Stomach smooth muscle (tissue), 2 donors: ENCODE measurements around the gene EDIL3.

ENCODE experiments used
- H3K27ac ChIP-seq: one replicate; pipeline ENCODE4 v1.7.0; 2013; ENCODE audit warnings: mild to moderate bottlenecking, low read length, inconsistent platforms
- H3K27me3 ChIP-seq, 2 donors: one replicate each; pipeline ENCODE4 v1.7.0; 2013; ENCODE audit warnings: low read length in 2 of 2; ENCODE audit not compliant: insufficient read depth in 2 of 2, control insufficient read depth in 1 of 2
- H3K36me3 ChIP-seq, 2 donors: one replicate each; pipeline ENCODE4 v1.7.0; 2013; ENCODE audit warnings: low read length in 2 of 2; ENCODE audit not compliant: control insufficient read depth in 2 of 2, insufficient read depth in 2 of 2
- H3K4me1 ChIP-seq: one replicate; pipeline ENCODE4 v1.7.0; 2013; ENCODE audit warnings: low read length; ENCODE audit not compliant: control insufficient read depth, insufficient read depth
- H3K4me3 ChIP-seq, 2 donors: one replicate each; pipeline ENCODE4 v1.7.0; 2013; ENCODE audit warnings: low read length in 2 of 2
- H3K9ac ChIP-seq, 2 donors: one replicate each; pipeline ENCODE4 v1.7.0; 2013; ENCODE audit warnings: low read length in 2 of 2, mild to moderate bottlenecking in 1 of 2
- H3K9me3 ChIP-seq, 2 donors: one replicate each; pipeline ENCODE4 v1.7.0; 2013; ENCODE audit warnings: low read length in 2 of 2; ENCODE audit not compliant: control insufficient read depth in 2 of 2
- donor health status: healthy.
- donor health status: Pancreatic carcinoma.

Gene EDIL3

GRCh38 chr5:84376346-84376745, 8.3 kb downstream of the EDIL3 start:
- Histone ChIP-seq H3K4me1 (no peaks in the 10 kb centered on the region), H3K4me3 (no peak overlapping the region)

GRCh38 chr5:84374568-84374967, 10.1 kb downstream of the EDIL3 start:
- Histone ChIP-seq H3K4me1 (no peaks in the 10 kb centered on the region), H3K9me3 (no peaks in the 10 kb centered on the region), H3K4me3 (no peak overlapping the region), H3K27ac (no peak overlapping the region), H3K36me3 (no peaks in the 10 kb centered on the region), H3K9ac (no peak overlapping the region), H3K27me3 (no peaks in the 10 kb centered on the region)

More at GRCh38 chr5:84376346-84376745, 8.3 kb downstream of the EDIL3 start:
- no peak overlapping the region for H3K27ac ChIP-seq
- no peaks in the 10 kb centered on the region for H3K36me3 ChIP-seq
- no peak overlapping the region for H3K9ac ChIP-seq
- peaks cover 0 to 3% of the 10 kb centered on the region in 2 donors for H3K27me3 ChIP-seq
- no peaks in the 10 kb centered on the region for H3K9me3 ChIP-seq

DNA sequence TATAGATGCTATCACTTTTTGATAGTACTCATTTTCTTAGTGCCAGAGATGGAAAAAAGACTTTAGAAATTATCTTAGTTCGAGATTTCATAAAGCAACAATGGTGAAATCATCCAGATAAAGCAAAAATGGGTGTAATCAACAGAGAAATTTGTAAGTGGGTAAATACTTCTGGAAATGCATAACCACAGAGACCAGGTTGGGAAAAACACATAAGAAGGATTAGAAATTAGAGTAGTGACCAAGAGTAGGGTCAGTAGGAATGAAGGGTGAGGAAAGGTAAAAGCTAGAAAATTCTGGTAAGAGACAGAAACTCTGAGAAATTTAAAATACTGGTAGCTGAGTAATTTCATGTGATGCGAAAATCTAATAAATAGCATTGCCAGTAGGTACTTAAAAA, 11.2 kb downstream of the EDIL3 start:
- H3K4me3 ChIP-seq = no peak overlapping the region
- no peak overlapping the region for H3K27ac ChIP-seq
- H3K36me3 ChIP-seq = no peaks in the 10 kb centered on the region
- H3K4me1 ChIP-seq = no peaks in the 10 kb centered on the region
- no peak overlapping the region for H3K9ac ChIP-seq
- no peaks in the 10 kb centered on the region for H3K27me3 ChIP-seq
- H3K9me3 ChIP-seq = no peaks in the 10 kb centered on the region

DNA sequence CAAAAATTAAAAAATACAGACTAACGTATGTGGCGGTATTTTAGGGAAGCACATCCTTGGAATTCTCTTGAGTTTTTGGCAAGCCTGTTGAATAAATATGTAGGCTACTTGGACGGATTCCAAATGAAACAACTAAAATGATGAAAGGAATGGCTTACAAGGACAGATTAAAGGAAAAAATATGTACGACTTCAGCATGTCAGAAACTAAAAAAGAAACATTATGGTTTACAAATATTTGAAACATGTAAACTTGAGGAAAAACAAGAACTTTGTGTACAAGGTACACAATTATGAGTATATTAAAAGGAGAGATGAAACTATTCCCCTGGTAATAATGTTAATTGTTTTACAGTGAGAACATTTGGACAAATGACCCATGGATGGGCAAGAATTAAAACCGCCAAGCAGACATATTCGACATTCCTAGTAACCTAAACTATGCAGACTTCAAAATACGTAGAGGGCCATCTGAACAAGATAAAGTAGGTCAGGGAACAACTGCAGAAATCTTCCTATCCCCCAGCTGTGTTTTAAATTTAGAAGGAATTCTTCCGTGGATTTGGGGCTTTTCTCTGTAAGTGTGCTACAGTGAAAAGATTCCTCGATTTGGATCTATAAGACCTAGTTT, 12.5 kb downstream of the EDIL3 start:
- no peak overlapping the region for H3K27ac ChIP-seq
- no peak overlapping the region for H3K9ac ChIP-seq
- no peaks in the 10 kb centered on the region for H3K36me3 ChIP-seq
- H3K9me3 ChIP-seq = no peaks in the 10 kb centered on the region
- H3K4me1 ChIP-seq = no peaks in the 10 kb centered on the region
- H3K4me3 ChIP-seq = no peak overlapping the region
- H3K27me3 ChIP-seq = no peaks in the 10 kb centered on the region

GRCh38 chr5:84370176-84370575, 14.5 kb downstream of the EDIL3 start:
- H3K9me3 ChIP-seq = no peaks in the 10 kb centered on the region
- no peak overlapping the region for H3K9ac ChIP-seq
- no peak overlapping the region for H3K4me3 ChIP-seq
- no peak overlapping the region for H3K27ac ChIP-seq
- H3K4me1 ChIP-seq = no peaks in the 10 kb centered on the region
- H3K36me3 ChIP-seq = no peaks in the 10 kb centered on the region
- no peaks in the 10 kb centered on the region for H3K27me3 ChIP-seq

- no peaks in the 10 kb centered on the region for H3K9me3 ChIP-seq
- no peak overlapping the region for H3K9ac ChIP-seq
- H3K36me3 ChIP-seq = no peaks in the 10 kb centered on the region
- H3K4me1 ChIP-seq = no peaks in the 10 kb centered on the region
- H3K27me3 ChIP-seq = no peaks in the 10 kb centered on the region
- no peak overlapping the region for H3K27ac ChIP-seq
- H3K4me3 ChIP-seq = no peak overlapping the region
Measured at GRCh38 chr5:84364043-84364442, 20.6 kb downstream of the EDIL3 start.

GRCh38 chr5:84362061-84362720, 22.5 kb downstream of the EDIL3 start:
- H3K9ac ChIP-seq = no peak overlapping the region

DNA sequence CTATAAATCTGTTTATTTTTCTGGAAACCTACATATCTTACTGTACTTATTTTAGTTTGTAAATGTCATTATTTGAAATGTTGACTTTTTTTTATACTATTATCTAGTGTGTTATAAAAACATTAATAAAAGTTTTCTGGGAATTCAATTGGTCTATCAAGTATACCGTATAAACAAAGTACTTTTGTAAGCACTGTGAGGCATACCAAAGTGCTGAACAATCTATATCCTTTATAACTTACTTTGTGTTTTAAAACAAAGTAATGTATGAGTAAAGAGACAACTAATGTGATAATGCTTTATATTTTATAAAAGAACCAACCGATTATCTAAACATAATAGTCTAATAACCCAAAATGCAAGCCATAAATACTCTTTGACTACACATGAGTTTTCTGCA, 23.1 kb downstream of the EDIL3 start:
- H3K9me3 ChIP-seq = no peaks in the 10 kb centered on the region
- no peak overlapping the region for H3K9ac ChIP-seq
- no peak overlapping the region for H3K27ac ChIP-seq
- no peaks in the 10 kb centered on the region for H3K36me3 ChIP-seq
- no peak overlapping the region for H3K4me3 ChIP-seq
- no peaks in the 10 kb centered on the region for H3K27me3 ChIP-seq
- H3K4me1 ChIP-seq = no peaks in the 10 kb centered on the region

More at GRCh38 chr5:84362061-84362720, 22.5 kb downstream of the EDIL3 start:
- H3K9me3 ChIP-seq = no peaks in the 10 kb centered on the region
- H3K27me3 ChIP-seq = no peaks in the 10 kb centered on the region
- no peak overlapping the region for H3K4me3 ChIP-seq
- H3K36me3 ChIP-seq = no peaks in the 10 kb centered on the region
- H3K4me1 ChIP-seq = no peaks in the 10 kb centered on the region
- no peak overlapping the region for H3K27ac ChIP-seq

- Histone ChIP-seq H3K36me3 (no peaks in the 10 kb centered on the region), H3K4me3 (no peak overlapping the region), H3K27ac (no peak overlapping the region), H3K9me3 (no peaks in the 10 kb centered on the region), H3K27me3 (no peaks in the 10 kb centered on the region), H3K9ac (no peak overlapping the region), H3K4me1 (no peaks in the 10 kb centered on the region)
Measured at GRCh38 chr5:84360056-84360455, 24.6 kb downstream of the EDIL3 start.

DNA sequence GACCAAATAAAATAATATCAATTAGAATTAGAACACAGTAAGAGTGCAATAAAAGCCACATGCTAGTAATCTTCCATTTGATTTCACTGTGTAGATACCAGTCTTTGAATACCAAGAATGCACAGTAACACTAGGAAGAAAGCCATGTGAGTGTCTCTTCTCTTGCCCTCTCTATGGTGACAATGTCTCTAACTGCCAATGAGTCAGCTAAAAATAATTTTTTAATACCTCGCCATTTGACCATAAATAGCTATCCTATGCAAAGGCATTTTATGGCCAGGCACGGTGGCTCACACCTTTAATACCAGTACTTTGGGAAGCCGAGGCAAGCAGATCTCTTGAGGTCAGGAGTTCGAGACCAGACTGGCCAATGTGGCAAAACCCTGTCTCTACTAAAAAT, 30.6 kb downstream of the EDIL3 start:
- Histone ChIP-seq H3K4me3 (no peak overlapping the region), H3K27ac (no peak overlapping the region), H3K9me3 (no peaks in the 10 kb centered on the region), H3K27me3 (no peaks in the 10 kb centered on the region), H3K4me1 (no peaks in the 10 kb centered on the region), H3K36me3 (no peaks in the 10 kb centered on the region), H3K9ac (no peak overlapping the region)

- no peak overlapping the region for H3K9ac ChIP-seq
- no peaks in the 10 kb centered on the region for H3K27me3 ChIP-seq
- H3K27ac ChIP-seq = no peak overlapping the region
- no peaks in the 10 kb centered on the region for H3K9me3 ChIP-seq
- H3K4me3 ChIP-seq = no peak overlapping the region
- H3K36me3 ChIP-seq = no peaks in the 10 kb centered on the region
- no peaks in the 10 kb centered on the region for H3K4me1 ChIP-seq
Measured at GRCh38 chr5:84344788-84345187, 39.9 kb downstream of the EDIL3 start.
